DMS153 (cell line): Measurements from ENCODE around the gene FOLR2.

Experiments used
- DNase-seq: peaks from one replicate; lab custom pipeline; 2025; lab: John Stamatoyannopoulos, UW

FOLR2 gene

GRCh38 chr11:72240461-72241290, 24.1 kb downstream of the FOLR2 start:
- peak; percentile 4 for DNase-seq

- DNase-seq: no peak
Measured at GRCh38 chr11:72241291-72241781, 24.7 kb downstream of the FOLR2 start.

- no peak for DNase-seq
Measured at GRCh38 chr11:72242141-72242540, 25.5 kb downstream of the FOLR2 start.

GRCh38 chr11:72243173-72244059, 26.8 kb downstream of the FOLR2 start:
- DNase-seq: no peak

GRCh38 chr11:72244060-72244360, 27.4 kb downstream of the FOLR2 start, which contains the start of gene PHOX2A:
TSS of gene PHOX2A (minus strand) at chr11:72244176. CDS start at chr11:72244004, 172 bp downstream.
- no peak for DNase-seq

- no peak for DNase-seq
Measured at GRCh38 chr11:72244361-72245262, 28.0 kb downstream of the FOLR2 start.

GRCh38 chr11:72245263-72245816, 28.7 kb downstream of the FOLR2 start:
- DNase-seq: no peak

- DNase-seq: no peak
Measured at GRCh38 chr11:72247584-72247983, 31.0 kb downstream of the FOLR2 start.

- DNase-seq: no peak
Measured at GRCh38 chr11:72249961-72250360, 33.4 kb downstream of the FOLR2 start.

GRCh38 chr11:72250661-72251464, 34.3 kb downstream of the FOLR2 start:
- DNase-seq: no peak

- no peak for DNase-seq
Measured at GRCh38 chr11:72251614-72252013, 35.0 kb downstream of the FOLR2 start.

- DNase-seq: no peak
Measured at GRCh38 chr11:72253392-72253791, 36.8 kb downstream of the FOLR2 start.

GRCh38 chr11:72254299-72254993, 37.9 kb downstream of the FOLR2 start:
- DNase-seq: no peak

GRCh38 chr11:72257570-72257969, 41.0 kb downstream of the FOLR2 start:
- DNase-seq: no peak

- DNase-seq: no peak
Measured at GRCh38 chr11:72259490-72259889, 42.9 kb downstream of the FOLR2 start.

GRCh38 chr11:72260574-72260973, 44.0 kb downstream of the FOLR2 start:
- DNase-seq: no peak

GRCh38 chr11:72263361-72263760, 46.8 kb downstream of the FOLR2 start:
- no peak for DNase-seq

- DNase-seq: no peak
Measured at GRCh38 chr11:72265951-72266350, 49.4 kb downstream of the FOLR2 start.

GRCh38 chr11:72266960-72267359, 50.4 kb downstream of the FOLR2 start:
- peak; percentile 31 for DNase-seq
